ENCODE data around the gene ATP1B2. TPM values are rescaled to one million over a fixed set of nuclear protein-coding genes. Genes with fewer than 3 reads are reported as not detected.
"Not testable (repeated sequence)": the region's sequence is repeated elsewhere in the genome, so short reads cannot be mapped to it uniquely, and the experiment has no call there.

Gene ATP1B2
- total RNA-seq, 1 donor, result not detected

- H3K4me3 ChIP-seq (ENCODE audit: low read depth, low read length), result no peak overlapping the region
- peak; percentile 68 for TF ChIP-seq CTCF (IDR thresholded peaks at IDR 0.05; ENCODE audit: insufficient read depth, low read length)
- peak; percentile 45 for DNase-seq (ENCODE audit: low read depth)
These were observed 16.3 kb upstream of the ATP1B2 start for GRCh38 chr17:7634384-7634783.

GRCh38 chr17:7636163-7636562 is 14.6 kb upstream of the ATP1B2 start:
- no peak for TF ChIP-seq CTCF (IDR thresholded peaks at IDR 0.05; ENCODE audit: insufficient read depth, low read length)
- DNase-seq (ENCODE audit: low read depth), result no peak
- no peak overlapping the region for H3K4me3 ChIP-seq (ENCODE audit: low read depth, low read length)

- no peak for DNase-seq (ENCODE audit: low read depth)
- no peak for TF ChIP-seq CTCF (IDR thresholded peaks at IDR 0.05; ENCODE audit: insufficient read depth, low read length)
- no peak overlapping the region for H3K4me3 ChIP-seq (ENCODE audit: low read depth, low read length)
These were observed 9.9 kb upstream of the ATP1B2 start for GRCh38 chr17:7640783-7641182.

- H3K4me3 ChIP-seq (ENCODE audit: low read depth, low read length); DNase-seq (ENCODE audit: low read depth): not testable (repeated sequence)
These were observed 9.1 kb upstream of the ATP1B2 start for GRCh38 chr17:7641635-7642034.

- no peak for TF ChIP-seq CTCF (IDR thresholded peaks at IDR 0.05; ENCODE audit: insufficient read depth, low read length)
- no peak overlapping the region for H3K4me3 ChIP-seq (ENCODE audit: low read depth, low read length)
- no peak for DNase-seq (ENCODE audit: low read depth)
These were observed 6.0 kb upstream of the ATP1B2 start for GRCh38 chr17:7644775-7645174.

GRCh38 chr17:7646457-7646856 is 4.3 kb upstream of the ATP1B2 start:
- no peak overlapping the region for H3K4me3 ChIP-seq (ENCODE audit: low read depth, low read length)
- no peak for TF ChIP-seq CTCF (IDR thresholded peaks at IDR 0.05; ENCODE audit: insufficient read depth, low read length)
- no peak for DNase-seq (ENCODE audit: low read depth)

- DNase-seq (ENCODE audit: low read depth), result no peak
- H3K4me3 ChIP-seq (ENCODE audit: low read depth, low read length), result no peak overlapping the region
- TF ChIP-seq CTCF (IDR thresholded peaks at IDR 0.05; ENCODE audit: insufficient read depth, low read length), result no peak
These were observed 3.7 kb upstream of the ATP1B2 start for GRCh38 chr17:7647018-7647417.
